Sciatic nerve (tissue), 2 donors: ENCODE data around the gene EVL. TPM values are rescaled to one million over a fixed set of nuclear protein-coding genes. Genes with fewer than 3 reads are reported as not detected.
A peak's percentile ranks its signal among the peaks of the same experiment; 100 is the strongest.
"Not testable (repeated sequence)": the region's sequence is repeated elsewhere in the genome, so short reads cannot be mapped to it uniquely, and the experiment has no call there.

Source experiments
- ATAC-seq: fragments of 200-7000 bp; cut with Tn5 transposase; one replicate; pipeline ENCODE4 v1.9.1; 2020; ENCODE audit warnings: mild to moderate bottlenecking, moderate library complexity
- DNase-seq: peaks from one replicate; pipeline ENCODE4 v3.0.0-alpha.2; 2020; ENCODE audit warnings: low spot score
- intact Hi-C: fragments of 100-400 bp; cut with DNase I; formaldehyde crosslinking; loops from one replicate; pipeline ENCODE4 v1.14.2; 2022
- microRNA-seq: library from miRNA; unstranded; fragments of <30 nt; microRNA quantifications from one replicate; pipeline ENCODE4 v1.2.0, GENCODE V29; 2020
- total RNA-seq: library from RNA; stranded (reverse); fragmentation: NEBNext Ultra II Directional; extraction: Animal tissue kit (Norgen Biotek cat#: 25700); gene quantifications from one replicate; pipeline ENCODE4 v1.2.1, GENCODE V29; 2021
- donor health status: DM: no; HTN: no; CAD: no.
- donor health status: DM: no; HTN: no; CAD: no.

Gene EVL
- total RNA-seq, 1 donor from 2014 or later, result 87.2 TPM

DNA sequence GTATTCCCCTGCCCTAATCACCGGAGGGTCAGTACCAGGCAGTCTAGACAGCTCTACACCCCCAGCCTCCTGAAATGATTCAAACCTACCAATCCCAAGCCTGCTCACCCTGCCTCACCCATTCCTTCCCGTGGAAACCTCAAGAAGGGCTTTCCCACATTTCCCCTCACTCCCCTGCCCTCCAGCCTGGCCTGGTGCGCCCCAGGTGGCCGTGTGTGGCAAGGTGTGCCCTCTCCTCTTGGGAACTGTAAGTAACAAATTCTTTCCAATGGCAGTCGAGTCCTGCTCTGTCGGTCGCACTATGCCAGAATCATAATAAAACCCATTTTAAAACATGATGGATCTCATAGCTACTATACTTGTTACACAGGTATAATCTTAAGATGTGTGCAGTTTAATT is 108.1 kb downstream of the EVL start:
- ATAC-seq, result no peak
- intact Hi-C loops, result no loop called here
- DNase-seq, result no peak

DNA sequence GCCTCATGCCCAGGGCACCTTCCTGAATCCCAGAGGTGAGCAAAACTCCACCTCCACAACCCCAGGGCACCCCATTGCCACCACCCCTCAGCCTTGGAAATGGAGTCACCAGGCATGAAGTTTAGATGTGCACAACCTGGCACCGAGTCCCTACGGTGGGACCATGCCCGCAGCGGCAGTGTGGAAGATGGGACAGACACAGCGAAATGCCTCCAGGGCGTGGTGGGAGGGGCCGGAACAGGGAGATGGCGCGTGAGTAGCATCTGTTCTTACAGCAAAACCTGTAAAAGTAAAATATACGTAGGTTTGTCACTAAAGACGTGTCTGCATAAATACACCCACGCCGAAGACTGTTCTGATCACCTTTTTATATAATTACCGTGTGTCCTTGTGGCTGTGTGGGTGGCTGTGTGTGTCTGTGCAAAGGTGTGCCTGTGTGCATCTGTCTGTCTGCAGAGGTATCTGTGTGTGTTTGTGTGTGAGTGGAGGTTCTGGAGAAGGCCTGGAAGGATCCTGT is 111.6 kb downstream of the EVL start:
- DNase-seq, result no peak
- no peak for ATAC-seq
- intact Hi-C loops, result no loop called here

DNA sequence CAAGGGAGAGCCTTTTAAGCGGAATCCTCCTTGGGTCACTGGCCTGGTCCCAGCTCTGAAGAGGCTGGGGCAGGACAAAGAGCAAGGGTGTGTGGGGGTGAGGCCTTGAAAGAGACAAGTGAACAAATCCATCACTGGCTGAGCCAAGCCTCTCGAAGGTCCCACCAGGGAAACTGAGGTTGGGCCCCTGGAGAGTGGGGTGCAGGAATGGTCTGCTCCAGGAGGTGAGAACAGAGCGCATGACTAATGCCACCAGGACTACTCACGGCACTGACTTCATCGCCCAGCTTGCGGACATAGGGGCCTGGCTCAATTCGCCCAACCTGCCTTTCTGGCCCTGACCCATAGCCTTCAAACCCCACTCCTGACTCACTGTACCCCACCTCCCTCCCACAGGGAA is 113.5 kb downstream of the EVL start:
- ATAC-seq (no peak), DNase-seq (no peak)
- intact Hi-C loops, result no loop called here

DNA sequence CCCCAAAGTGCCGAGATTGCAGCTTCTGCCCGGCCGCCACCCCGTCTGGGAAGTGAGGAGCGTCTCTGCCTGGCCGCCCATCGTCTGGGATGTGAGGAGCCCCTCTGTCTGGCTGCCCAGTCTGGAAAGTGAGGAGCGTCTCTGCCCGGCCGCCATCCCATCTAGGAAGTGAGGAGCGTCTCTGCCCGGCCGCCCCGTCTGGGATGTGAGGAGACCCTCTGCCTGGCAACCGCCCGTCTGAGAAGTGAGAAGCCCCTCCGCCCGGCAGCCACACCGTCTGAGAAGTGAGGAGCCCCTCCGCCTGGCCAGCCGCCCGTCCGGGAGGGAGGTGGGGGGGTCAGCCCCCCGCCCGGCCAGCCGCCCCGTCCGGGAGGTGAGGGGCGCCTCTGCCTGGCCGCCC is 115.4 kb downstream of the EVL start:
- intact Hi-C loops, ATAC-seq, DNase-seq: not testable (repeated sequence)

DNA sequence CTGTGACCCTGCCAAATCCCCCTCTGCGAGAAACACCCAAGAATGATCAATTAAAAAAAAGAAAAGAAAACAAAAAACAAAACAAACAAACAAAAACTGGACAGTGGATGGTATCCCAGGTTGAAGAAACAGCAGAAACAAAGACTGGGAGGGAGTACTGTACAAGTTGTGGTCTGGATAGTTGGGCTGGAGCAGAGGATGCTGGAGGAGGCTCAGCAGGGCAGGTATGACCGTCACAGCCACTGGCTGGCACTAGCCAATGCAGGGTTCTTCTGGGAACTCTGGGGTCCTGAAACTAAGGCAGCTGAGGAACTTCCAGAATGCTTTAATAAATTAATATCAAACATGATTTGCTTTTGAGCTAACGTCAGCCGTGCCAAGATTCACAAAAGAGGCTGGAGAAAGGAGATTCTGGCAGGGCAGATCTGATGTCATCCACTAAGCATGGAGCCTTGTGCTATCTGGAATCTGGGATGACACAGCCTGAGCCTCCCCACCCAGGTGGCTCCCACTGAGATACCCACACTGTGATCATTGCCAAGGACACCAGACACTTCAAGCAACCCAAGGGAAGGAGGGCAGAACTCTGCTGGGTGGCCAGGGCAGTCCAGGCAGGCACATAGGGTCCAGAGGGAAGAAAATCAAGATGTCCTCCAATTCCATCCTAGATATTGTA is 116.8 kb downstream of the EVL start:
- ATAC-seq, result peak; percentile 48
- DNase-seq, intact Hi-C loops: not testable (repeated sequence)

DNA sequence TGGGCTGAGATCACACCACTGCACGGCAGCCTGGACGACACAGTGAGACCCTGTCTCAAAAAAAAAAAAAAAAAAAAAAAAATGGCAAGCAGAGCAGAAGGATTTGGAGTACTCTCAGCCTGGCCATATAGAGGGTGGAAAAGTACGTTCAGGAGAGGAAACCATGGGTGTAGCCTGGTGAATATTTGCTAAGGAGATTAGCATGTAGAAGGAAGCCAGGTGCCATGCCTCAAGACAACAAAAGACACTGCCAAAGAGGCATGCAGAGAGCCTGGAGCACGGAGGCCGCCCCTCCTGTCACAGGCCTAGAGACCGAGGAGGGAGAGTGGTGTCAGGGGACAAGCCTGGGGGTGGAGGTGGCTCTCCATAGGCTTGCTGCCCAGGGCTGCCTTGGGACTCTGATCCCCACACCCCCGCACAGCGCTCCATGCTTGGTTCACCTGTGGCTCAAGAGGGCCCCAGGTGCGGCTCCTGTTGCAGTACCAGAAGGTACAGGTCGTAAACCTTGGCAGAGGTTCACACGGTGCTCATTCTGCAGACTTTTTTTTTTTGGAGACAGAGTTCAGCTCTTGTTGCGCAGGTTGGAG is 122.1 kb downstream of the EVL start:
- DNase-seq (no peak), ATAC-seq (no peak)
- intact Hi-C loops, result no loop called here

DNA sequence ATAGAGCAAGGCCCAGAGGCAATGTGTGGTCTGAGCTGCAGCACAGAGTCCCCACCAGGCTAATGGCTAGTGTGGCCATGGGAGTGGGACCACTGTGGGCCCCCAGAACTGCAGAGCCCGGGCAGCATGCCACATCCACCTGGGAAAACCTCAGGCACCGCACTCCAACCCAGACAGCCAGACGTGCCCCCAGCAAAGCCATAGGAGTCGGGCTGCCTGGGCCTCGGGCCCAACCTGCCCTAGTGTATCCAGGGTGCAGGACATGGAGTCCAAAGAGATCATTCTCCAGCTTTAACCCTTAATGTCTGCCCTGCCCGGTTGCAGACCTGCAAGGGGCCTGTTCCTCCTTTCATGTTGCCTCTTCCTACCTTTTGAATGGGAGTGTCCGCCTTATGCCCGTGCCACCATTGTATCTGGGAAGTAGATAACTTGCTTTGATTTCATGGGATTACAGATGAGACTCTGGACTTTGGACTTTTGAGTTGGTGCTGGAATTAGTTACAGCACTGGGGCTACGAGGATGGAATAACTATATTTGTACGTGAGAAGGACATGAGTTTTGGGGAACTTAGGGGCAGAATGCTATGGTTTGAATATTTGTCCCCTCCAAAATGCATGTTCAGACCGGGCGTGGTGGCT is 123.3 kb downstream of the EVL start:
- intact Hi-C loops, result no loop called here
- ATAC-seq (no peak), DNase-seq (no peak)

DNA sequence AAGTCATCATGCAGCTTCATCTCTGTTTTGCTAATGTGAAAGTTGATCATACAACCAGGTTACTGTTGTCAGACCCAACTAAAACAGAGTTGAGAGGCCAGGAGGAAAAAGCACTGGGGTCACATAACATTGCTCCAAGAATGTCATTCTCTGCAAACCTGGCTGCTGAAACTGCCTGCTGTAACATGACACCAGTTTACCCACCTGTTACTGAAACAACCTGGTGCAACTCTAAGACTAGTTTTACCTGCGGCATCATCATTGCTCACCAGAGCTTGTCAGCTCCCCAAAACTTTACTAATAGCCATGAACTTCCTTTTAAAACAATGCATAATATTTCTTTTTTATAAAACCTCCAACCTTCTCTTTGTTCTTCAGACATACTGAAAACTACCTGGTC is 124.9 kb downstream of the EVL start:
- intact Hi-C loops, result no loop called here
- DNase-seq (no peak), ATAC-seq (no peak)

DNA sequence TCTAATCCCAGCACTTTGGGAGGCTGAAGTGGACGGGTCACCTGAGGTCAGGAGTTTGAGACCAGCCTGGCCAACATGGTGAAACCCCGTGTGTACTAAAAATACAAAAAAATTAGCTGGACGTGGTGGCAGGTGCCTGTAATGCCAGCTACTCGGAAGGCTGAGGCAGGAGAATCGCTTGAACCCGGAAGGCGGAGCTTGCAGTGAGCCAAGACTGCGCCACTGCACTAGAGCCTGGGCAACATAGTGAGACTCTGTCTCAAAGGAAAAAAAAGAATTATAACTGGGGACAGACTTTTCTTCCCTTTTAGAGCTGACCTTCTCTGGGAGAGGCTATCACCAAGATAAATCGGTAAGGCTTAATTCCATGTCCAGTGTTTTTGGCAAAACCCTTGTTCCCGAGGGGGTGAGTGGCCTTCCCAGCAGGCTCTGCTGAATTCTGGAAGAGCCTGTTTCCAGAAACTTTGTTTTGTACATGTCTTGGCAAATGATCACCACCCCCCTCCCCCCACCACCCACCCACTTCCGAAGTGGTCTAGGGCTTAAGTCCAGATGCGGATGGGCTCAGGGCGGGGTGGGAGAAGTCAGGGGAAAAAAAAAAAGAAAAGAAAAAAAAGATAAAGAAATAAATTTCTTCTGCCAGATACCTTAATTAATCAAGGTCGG is 126.5 kb downstream of the EVL start:
- DNase-seq, result no peak
- intact Hi-C loops, result no loop called here
- ATAC-seq, result no peak

DNA sequence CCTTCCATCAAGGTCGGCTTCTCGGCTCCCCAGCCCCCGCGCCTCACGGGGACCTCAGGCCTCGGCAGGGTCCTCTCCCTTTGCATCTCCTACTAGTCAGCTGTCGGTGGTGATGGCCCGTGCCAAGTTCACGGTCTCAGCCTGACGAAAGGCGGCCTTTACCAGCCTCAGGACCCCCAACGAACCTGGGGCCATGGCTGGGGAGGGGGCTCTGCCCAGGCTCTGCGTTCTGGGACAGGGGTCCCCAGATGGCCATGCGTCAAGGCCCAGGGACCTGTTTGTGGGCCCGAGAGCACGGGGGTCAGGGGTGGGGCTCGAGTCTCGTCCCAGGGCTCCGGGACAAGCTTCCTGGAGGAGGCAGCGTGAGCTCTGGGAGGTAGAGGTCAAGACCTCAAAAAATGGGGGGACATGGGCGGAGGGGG is 127.0 kb downstream of the EVL start:
- DNase-seq (peak; percentile 70), ATAC-seq (peak; percentile 4)
- intact Hi-C loops, result no loop called here

DNA sequence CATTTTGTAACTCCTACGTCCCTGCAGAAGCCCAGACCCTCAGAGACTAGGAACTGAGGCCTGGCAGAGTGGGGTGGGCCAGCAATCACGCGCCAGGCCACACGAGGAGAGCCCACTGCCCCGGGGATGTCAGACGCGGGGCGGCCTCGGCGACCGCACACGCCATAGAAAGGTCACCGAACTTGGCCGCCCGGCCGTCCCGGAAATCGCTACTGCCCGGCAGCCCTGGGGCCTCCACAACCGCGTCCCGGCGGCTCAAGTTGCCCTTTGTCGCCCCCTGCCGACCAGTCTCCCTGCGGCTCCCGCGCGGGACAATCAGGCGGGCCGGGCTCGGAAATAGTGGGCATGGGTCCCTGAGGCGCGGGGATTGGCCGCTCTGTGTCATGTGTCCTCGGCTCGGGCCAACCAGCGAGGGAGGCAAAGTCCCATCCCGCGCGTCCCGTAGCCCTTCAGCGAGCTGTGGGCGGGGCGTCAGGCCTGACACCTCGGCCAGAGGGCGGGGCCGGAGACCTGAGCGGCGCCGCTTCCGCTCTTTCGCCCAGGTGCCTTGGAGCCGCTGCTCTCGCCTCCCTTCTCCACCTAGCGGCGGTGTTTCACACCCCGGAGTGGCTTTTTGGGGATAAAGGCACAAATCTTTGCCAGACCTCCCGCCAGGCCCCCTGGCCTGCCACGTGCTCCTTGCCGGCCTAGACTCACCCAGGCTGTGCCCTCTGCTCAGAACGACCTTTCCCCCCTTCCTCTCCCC is 127.6 kb downstream of the EVL start:
- ATAC-seq (peak; percentile 99), DNase-seq (peak; percentile 99)
- intact Hi-C loops, result no loop called here

Small RNA genes within 50 kb of the gene (microRNA-seq; reads per million reads assigned to microRNA genes)
- 253 reads per million, percentile 69 among the genes with 10 or more reads in this experiment for gene MIR151B
- 524 reads per million, percentile 75 among the genes with 10 or more reads in this experiment for gene MIR342

Other genes starting within 250 kb of the EVL start
- 3.4 TPM for gene DEGS2, start 94.2 kb downstream of the EVL start, total RNA-seq
- gene YY1, start 173.7 kb downstream of the EVL start, total RNA-seq, result 59.9 TPM
- gene SLC25A29, start 241.0 kb downstream of the EVL start, total RNA-seq, result 86.8 TPM